NCI-H748 (cell line): ENCODE results near the gene CATSPERZ.
"Not testable (repeated sequence)": the region's sequence is repeated elsewhere in the genome, so short reads cannot be mapped to it uniquely, and the experiment has no call there.

Experiments used
- DNase-seq: peaks from one replicate; lab custom pipeline; 2025; ENCODE audit not compliant: unreplicated experiment; lab: John Stamatoyannopoulos, UW

Gene CATSPERZ

DNA sequence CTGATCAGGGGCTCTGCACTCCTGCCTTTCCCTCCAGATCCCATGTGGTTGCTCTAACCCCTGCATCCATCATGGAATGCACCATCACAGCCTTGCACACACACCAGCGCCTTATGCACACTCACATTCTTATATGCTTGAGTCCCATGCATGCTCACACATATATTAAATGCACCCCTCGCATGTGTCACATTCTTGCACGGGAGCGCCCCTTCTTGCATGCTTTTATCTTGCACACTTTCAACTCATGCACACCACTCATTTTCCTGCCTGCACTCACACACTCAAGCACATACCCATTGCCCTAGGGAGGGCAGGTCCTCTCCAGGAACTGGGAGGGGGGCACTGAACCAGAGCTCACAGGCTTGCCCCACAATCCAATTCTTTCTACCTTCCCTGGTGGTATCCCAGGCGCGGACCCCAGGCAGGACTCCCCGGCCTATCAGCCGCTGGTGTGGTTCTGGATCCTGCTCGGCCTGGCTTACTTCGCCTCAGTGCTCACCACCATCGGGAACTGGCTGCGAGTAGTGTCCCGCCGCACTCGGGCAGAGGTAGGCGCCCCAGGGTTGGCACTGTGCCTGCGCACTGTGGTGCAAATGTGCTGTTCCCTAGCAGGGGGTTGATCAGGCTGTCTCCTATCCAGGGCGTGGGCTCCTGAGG is 2.3 kb upstream of the CATSPERZ start:
- no peak for DNase-seq

DNA sequence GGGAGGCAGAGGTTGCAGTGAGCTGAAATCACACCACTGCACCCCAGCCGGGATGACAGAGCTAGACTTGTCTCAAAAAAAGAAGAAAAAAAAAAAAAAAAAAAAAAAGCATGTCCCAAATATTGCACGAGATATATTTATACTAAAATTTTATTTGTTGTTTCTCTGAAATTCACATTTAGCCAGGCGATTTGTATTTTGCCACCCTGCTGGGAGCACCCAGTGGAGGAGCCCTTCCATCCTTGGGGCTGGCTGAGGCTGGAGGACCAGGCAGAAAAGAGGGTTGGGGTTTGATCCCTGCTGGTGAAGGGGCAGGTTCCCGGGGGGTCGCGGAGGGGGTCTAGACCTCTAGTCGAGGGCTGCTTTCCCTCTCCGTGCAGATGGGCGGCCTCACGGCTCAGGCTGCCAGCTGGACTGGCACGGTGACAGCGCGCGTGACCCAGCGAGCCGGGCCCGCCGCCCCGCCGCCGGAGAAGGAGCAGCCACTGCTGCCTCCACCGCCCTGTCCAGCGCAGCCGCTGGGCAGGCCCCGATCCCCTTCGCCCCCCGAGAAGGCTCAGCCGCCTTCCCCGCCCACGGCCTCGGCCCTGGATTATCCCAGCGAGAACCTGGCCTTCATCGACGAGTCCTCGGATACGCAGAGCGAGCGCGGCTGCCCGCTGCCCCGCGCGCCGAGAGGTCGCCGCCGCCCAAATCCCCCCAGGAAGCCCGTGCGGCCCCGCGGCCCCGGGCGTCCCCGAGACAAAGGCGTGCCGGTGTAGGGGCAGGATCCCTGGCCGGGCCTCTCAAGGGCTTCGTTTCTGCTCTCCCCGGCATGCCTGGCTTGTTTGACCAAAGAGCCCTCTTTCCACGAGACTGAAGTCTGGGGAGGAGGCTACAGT is 952 bp upstream of the CATSPERZ start:
- peak; percentile 42 for DNase-seq

- DNase-seq = no peak
These were observed 3.2 kb downstream of the CATSPERZ start for GRCh38 chr11:64303109-64304031.

- DNase-seq = no peak
These were observed 3.8 kb downstream of the CATSPERZ start for GRCh38 chr11:64304032-64304315.

DNA sequence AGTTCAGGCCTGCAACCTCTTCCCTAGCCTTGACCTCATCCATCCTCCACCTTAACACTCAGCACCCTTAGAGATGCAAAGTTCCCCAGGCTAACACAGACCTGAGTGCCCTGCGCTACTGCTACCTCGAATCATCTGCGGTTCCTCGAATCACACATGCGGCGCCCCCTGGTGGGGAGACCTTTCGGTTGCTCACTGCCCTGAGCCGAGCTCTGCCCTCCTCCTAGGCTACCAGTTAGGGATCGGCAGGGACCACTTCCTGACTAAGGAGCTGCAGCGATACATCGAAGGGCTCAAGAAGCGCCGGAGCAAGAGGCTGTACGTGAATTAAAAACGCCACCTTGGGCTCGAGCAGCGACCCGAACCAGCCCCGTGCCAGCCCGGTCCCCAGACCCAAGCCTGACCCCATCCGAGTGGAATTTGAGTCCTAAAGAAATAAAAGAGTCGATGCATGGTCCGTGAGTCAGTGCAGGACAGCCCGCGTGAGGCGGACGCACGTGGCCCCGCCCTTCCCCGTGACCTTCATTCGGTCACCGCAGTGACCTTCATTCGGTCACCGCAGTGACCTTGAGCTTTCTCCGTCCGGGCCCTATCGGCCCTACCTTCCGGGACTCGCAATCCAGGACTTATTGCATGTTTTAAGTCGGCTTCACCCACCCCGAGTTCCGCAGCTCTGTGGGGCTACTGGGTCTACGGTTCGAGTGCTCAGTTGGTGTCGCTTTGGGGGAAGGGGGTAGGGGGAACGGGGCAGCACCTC is 4.3 kb downstream of the CATSPERZ start:
- DNase-seq = peak; percentile 94

DNA sequence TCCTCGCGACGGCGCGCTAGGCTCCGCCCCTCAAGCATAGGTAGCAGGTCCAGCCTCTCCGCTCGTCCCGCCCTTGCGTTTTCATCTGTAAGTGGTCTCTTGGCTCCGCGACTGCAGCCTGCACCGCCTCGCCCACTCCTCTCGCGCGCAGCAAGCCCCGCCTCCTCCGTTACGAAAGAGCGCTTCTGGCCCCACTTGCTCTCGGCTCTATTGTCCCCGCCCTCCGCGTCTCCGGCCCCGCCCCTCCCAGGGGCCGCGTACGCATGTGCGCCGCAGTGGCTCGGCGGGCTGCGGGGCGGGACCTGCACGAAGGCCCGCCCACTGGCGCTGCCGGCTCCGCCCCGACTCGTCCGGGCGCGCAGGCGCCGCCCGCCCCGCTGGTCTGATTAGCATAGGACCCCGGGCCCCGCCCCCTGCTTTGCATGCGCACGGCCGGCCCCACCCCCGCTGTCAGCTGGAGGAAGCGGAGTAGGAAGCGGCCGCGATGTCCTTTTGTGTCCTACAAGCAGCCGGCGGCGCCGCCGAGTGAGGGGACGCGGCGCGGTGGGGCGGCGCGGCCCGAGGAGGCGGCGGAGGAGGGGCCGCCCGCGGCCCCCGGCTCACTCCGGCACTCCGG is 5.0 kb downstream of the CATSPERZ start, which contains the start of gene ESRRA:
Gene ESRRA (plus strand): TSS at position 450 of the 616 bp plus-strand sequence. CDS start 1,656 bp downstream, outside the sequence.
- DNase-seq = peak; percentile 100

DNA sequence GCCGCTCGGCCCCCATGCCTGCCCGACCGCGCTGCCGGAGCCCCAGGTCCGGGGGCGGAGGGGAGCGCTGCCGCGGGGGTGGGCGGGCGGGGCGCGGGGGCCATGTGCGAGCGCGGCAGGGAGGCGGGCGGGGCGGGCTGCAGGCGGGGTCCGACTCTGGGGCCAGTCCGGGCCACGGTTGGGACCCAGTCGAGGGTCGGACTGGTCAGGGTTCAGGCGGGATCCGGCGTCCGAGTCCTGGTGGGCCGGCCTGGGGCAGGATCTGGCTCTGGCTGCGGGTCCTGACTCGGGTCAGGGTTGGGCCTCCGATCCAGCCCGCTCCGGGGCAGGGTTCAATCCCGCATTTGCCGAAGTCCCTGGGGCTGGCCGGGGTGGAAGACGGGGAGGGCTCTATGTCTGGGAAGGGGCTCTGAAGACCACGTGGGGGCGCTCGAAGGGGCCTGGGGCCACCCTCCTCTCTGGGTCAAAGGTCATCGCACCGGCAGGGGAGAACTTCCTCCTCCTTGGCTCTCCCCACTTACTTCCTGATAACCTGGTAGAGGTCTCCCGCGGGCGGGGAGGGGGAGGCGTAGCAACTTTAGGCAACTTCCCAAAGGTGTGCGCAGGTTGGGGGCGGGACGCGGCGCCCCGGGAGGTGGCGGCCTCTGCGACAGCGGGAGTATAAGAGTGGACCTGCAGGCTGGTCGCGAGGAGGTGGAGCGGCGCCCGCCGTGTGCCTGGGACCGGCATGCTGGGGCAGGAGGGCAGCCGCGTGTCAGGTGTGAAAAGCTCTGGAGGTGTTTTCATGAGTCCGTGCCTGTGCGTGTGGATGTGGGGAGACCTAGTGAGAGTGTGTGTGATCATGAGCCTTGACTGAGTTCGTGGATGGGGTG is 5.8 kb downstream of the CATSPERZ start:
- DNase-seq = peak; percentile 72

- DNase-seq = no peak
These were observed 6.4 kb downstream of the CATSPERZ start for GRCh38 chr11:64306563-64306875.

DNA sequence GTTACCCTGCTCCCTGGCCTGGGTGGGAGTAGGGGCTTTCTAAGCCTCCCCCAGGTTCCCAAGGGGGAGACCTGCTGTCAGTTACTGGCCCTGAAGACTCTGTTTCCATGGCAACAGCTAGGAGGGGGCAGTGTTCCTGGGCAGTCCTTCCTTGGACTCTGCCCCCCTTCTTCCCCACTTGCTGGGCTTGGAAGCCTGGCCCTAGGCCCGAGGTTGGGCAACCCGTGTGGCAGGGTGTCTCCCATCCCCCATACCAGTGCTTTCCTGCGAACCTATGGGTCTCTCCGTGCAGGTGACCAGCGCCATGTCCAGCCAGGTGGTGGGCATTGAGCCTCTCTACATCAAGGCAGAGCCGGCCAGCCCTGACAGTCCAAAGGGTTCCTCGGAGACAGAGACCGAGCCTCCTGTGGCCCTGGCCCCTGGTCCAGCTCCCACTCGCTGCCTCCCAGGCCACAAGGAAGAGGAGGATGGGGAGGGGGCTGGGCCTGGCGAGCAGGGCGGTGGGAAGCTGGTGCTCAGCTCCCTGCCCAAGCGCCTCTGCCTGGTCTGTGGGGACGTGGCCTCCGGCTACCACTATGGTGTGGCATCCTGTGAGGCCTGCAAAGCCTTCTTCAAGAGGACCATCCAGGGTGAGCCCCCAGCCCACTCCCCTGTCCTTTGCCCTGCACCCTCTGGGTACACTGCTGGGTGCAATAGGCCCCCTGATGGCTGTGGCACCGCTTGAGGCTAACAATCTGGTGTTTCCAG is 6.9 kb downstream of the CATSPERZ start:
- DNase-seq = peak; percentile 17

GRCh38 chr11:64307795-64308194 is 7.6 kb downstream of the CATSPERZ start:
- not testable (repeated sequence) for DNase-seq

- DNase-seq = no peak
These were observed 12.8 kb downstream of the CATSPERZ start for GRCh38 chr11:64312947-64313346.

DNA sequence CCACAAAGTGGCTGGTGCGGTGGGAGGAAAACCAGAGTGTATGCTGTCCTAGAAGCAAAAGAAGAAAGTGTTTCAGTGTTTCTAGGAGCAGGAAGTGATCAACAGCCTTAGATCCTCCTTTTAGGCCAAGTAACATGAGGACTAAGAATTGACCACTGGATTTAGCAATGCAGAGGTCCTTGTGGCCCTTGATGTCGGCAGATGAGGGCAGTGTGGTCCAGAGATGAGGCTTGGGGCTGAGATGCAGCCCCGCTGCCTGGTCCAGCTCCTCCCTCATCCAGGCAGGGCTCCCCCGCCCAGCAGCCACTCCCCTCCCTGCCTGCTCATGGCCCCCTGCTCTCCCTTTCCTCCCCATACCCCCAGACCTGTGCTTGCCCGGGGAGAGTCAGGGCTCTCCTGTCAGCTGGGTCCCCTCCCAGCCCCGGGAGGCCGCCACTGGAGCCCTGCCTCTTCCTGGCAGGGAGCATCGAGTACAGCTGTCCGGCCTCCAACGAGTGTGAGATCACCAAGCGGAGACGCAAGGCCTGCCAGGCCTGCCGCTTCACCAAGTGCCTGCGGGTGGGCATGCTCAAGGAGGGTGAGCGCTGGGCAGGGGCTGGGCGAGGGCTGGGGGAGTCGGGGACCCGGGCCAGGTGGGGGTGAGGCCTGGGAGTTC is 13.5 kb downstream of the CATSPERZ start:
- DNase-seq = no peak

DNA sequence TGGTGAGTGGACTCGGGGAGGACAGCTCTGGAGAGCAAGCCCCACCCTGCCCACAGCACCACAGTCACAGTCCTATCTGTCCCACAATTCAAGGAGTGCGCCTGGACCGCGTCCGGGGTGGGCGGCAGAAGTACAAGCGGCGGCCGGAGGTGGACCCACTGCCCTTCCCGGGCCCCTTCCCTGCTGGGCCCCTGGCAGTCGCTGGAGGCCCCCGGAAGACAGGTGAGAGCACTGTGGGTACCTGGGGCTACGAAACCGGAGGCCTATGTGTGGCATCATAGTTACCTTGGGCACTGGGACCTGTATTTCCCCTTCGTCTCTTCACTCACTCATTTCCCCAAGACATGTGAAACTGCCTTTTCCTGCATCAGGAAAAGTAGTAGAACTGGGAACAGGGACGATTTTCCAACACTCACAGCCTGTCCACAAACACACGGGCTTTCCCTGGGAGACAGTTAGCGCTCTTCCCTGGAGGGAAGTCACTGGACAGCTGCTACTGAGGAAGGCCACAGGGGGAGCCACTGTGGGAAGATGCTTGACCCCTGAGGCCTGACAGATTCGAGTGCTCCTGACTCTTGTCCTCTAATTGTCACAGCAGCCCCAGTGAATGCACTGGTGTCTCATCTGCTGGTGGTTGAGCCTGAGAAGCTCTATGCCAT is 14.1 kb downstream of the CATSPERZ start:
- no peak for DNase-seq

GRCh38 chr11:64314805-64315561 is 14.8 kb downstream of the CATSPERZ start:
- DNase-seq = no peak

- not testable (repeated sequence) for DNase-seq
These were observed 15.7 kb downstream of the CATSPERZ start for GRCh38 chr11:64315667-64316526.
